ENCODE data around the gene GNS. TPM values are rescaled to one million over a fixed set of nuclear protein-coding genes. Genes with fewer than 3 reads are reported as not detected.

Gene GNS
- total RNA-seq, 2 experiments from 2014 or later, result 8.7 to 10.0 TPM

- no peak for DNase-seq
- Histone ChIP-seq H3K9me3 (ENCODE audit: control insufficient read depth in 1 of 2, insufficient read depth in 1 of 2, low read length in 2 of 2) (no peaks in the 10 kb centered on the region), H3K27me3 (ENCODE audit: control insufficient read depth in 1 of 2, insufficient read depth in 2 of 2, low read length in 2 of 2) (no peaks in the 10 kb centered on the region), H3K4me1 (ENCODE audit: insufficient read depth, low read length) (peaks cover 7% of the 10 kb centered on the region), H3K36me3 (ENCODE audit: insufficient read depth, low read length) (peaks cover 69% of the 10 kb centered on the region), H3K27ac (ENCODE audit: low read depth in 1 of 2, low read length in 2 of 2) (no peak overlapping the region), H3K4me3 (ENCODE audit: low read length) (no peak overlapping the region)
- no peak for ATAC-seq (ENCODE audit: poor library complexity)
- ChIA-PET CTCF (no interaction called here), POLR2A (no interaction called here)
- intact Hi-C loops (cut with DNase I, micrococcal nuclease), result no loop called here
- Mint-ChIP-seq H3K27ac (no peak overlapping the region), H3K36me3 (ENCODE audit: low read depth) (peaks cover 95% of the 10 kb centered on the region), H3K9me3 (no peaks in the 10 kb centered on the region), H3K27me3 (no peaks in the 10 kb centered on the region), H3K4me3 (no peak overlapping the region), H3K4me1 (ENCODE audit: low read depth) (peaks cover 8% of the 10 kb centered on the region)
- no peak for TF ChIP-seq CTCF (IDR thresholded peaks at IDR 0.05)
These were observed 16.8 kb downstream of the GNS start for GRCh38 chr12:64742416-64742815.

- DNase-seq (no peak), ATAC-seq (ENCODE audit: poor library complexity) (no peak)
- H3K4me1 Mint-ChIP-seq (ENCODE audit: low read depth), result peaks cover 11% of the 10 kb centered on the region
- Histone ChIP-seq H3K9me3 (ENCODE audit: control insufficient read depth in 1 of 2, insufficient read depth in 1 of 2, low read length in 2 of 2) (no peaks in the 10 kb centered on the region), H3K27ac (ENCODE audit: low read depth in 1 of 2, low read length in 2 of 2) (no peak overlapping the region), H3K36me3 (ENCODE audit: insufficient read depth, low read length) (peaks cover 70% of the 10 kb centered on the region), H3K27me3 (ENCODE audit: control insufficient read depth in 1 of 2, insufficient read depth in 2 of 2, low read length in 2 of 2) (no peaks in the 10 kb centered on the region), H3K4me3 (ENCODE audit: low read length) (no peak overlapping the region), H3K4me1 (ENCODE audit: insufficient read depth, low read length) (peaks cover 7% of the 10 kb centered on the region)
- TF ChIP-seq CTCF (IDR thresholded peaks at IDR 0.05), result no peak
- no peak overlapping the region for H3K4me3 Mint-ChIP-seq
- H3K27me3 Mint-ChIP-seq, result no peaks in the 10 kb centered on the region
- no peaks in the 10 kb centered on the region for H3K9me3 Mint-ChIP-seq
- H3K27ac Mint-ChIP-seq, result no peak overlapping the region
- ChIA-PET CTCF (interaction anchor here (0.7 kb wide), 1 partner anchor 641 kb away, joined by 3 read pairs; no protein-coding TSS in a partner anchor), POLR2A (interaction anchor here (0.6 kb wide), 1 partner anchor 14 kb away, joined by 3 read pairs; no protein-coding TSS in a partner anchor)
- intact Hi-C loops (cut with DNase I, micrococcal nuclease), result no loop called here
- H3K36me3 Mint-ChIP-seq (ENCODE audit: low read depth), result peaks cover 98% of the 10 kb centered on the region
These were observed 18.6 kb downstream of the GNS start for GRCh38 chr12:64740646-64741045.

GRCh38 chr12:64739778-64740177 is 19.4 kb downstream of the GNS start:
- H3K4me1 ChIP-seq (ENCODE audit: insufficient read depth, low read length), result peaks cover 7% of the 10 kb centered on the region
- Mint-ChIP-seq H3K36me3 (ENCODE audit: low read depth) (peaks cover 98% of the 10 kb centered on the region), H3K9me3 (no peaks in the 10 kb centered on the region), H3K27me3 (no peaks in the 10 kb centered on the region), H3K27ac (no peak overlapping the region), H3K4me1 (ENCODE audit: low read depth) (peaks cover 11% of the 10 kb centered on the region), H3K4me3 (no peak overlapping the region)
- no peaks in the 10 kb centered on the region for H3K9me3 ChIP-seq (ENCODE audit: control insufficient read depth in 1 of 2, insufficient read depth in 1 of 2, low read length in 2 of 2)
- POLR2A ChIA-PET, result no interaction called here
- no peak overlapping the region for H3K4me3 ChIP-seq (ENCODE audit: low read length)
- no peaks in the 10 kb centered on the region for H3K27me3 ChIP-seq (ENCODE audit: control insufficient read depth in 1 of 2, insufficient read depth in 2 of 2, low read length in 2 of 2)
- intact Hi-C loops (cut with DNase I, micrococcal nuclease), result no loop called here
- no peak for ATAC-seq (ENCODE audit: poor library complexity)
- TF ChIP-seq CTCF (IDR thresholded peaks at IDR 0.05), result no peak
- no peak overlapping the region for H3K27ac ChIP-seq (ENCODE audit: low read depth in 1 of 2, low read length in 2 of 2)
- H3K36me3 ChIP-seq (ENCODE audit: insufficient read depth, low read length), result peaks cover 70% of the 10 kb centered on the region
- CTCF ChIA-PET, result no interaction called here
- DNase-seq, result no peak

Data from CD4-positive, alpha-beta T cell (primary cell).